Stimulated activated CD4-positive, alpha-beta T cell treated with anti-CD3 and anti-CD28 coated beads, Interleukin-1b, Interleukin-23, amount 100 ng/mL, for 4 hours (primary cell): ENCODE measurements around the gene MAEA.
A peak's percentile ranks its signal among the peaks of the same experiment; 100 is the strongest.
"Not testable (repeated sequence)": the region's sequence is repeated elsewhere in the genome, so short reads cannot be mapped to it uniquely, and the experiment has no call there.

Experiments
- DNase-seq, 2 donors: peaks; one replicate each; pipeline ENCODE4 v3.0.0-alpha.2; 2020; ENCODE audit warnings: low read depth in 2 of 2

Gene MAEA

GRCh38 chr4:1321486-1321885 is 31.8 kb downstream of the MAEA start:
- no peak for DNase-seq

GRCh38 chr4:1321946-1322650 is 32.4 kb downstream of the MAEA start:
- DNase-seq: no peak

GRCh38 chr4:1323280-1323634 is 33.6 kb downstream of the MAEA start:
- DNase-seq: no peak

- DNase-seq: no peak
Measured at GRCh38 chr4:1323635-1324442, 34.1 kb downstream of the MAEA start.

GRCh38 chr4:1324443-1325175 is 34.9 kb downstream of the MAEA start:
- DNase-seq: not testable (repeated sequence)

GRCh38 chr4:1325176-1325480 is 35.4 kb downstream of the MAEA start:
- DNase-seq: no peak

- DNase-seq: no peak
Measured at GRCh38 chr4:1325681-1326635, 36.3 kb downstream of the MAEA start.

GRCh38 chr4:1326751-1327525 is 37.2 kb downstream of the MAEA start:
- no peak for DNase-seq

- DNase-seq: no peak
Measured at GRCh38 chr4:1327526-1328266, 38.0 kb downstream of the MAEA start.

- no peak for DNase-seq
Measured at GRCh38 chr4:1328267-1329155, 38.8 kb downstream of the MAEA start.

- DNase-seq: no peak
Measured at GRCh38 chr4:1329408-1330371, 40.0 kb downstream of the MAEA start.

GRCh38 chr4:1330761-1331590 is 41.3 kb downstream of the MAEA start:
- DNase-seq: peak; percentile 18 to 42

GRCh38 chr4:1331591-1332353 is 42.1 kb downstream of the MAEA start:
- DNase-seq: no peak

GRCh38 chr4:1332686-1333085 is 43.0 kb downstream of the MAEA start:
- no peak for DNase-seq

- DNase-seq: no peak
Measured at GRCh38 chr4:1333256-1333655, 43.6 kb downstream of the MAEA start.

GRCh38 chr4:1333851-1334578 is 44.3 kb downstream of the MAEA start:
- DNase-seq: not testable (repeated sequence)
